AG04449 (cell line): ENCODE measurements around the gene KHNYN.
"Not testable (repeated sequence)": the region's sequence is repeated elsewhere in the genome, so short reads cannot be mapped to it uniquely, and the experiment has no call there.

Experiments
- CTCF ChIA-PET: fragments of 350-600 bp; formaldehyde crosslinking; extraction: SDS; loops from one replicate; lab custom pipeline; 2021; ENCODE audit warnings: antibody characterized with exemption; lab: Yijun Ruan, JAX
- POLR2A ChIA-PET: fragments of 400-600, 350-600 bp; formaldehyde crosslinking; extraction: SDS; loops from one replicate; lab custom pipeline; 2020; ENCODE audit warnings: antibody characterized with exemption, inconsistent platforms; lab: Yijun Ruan, JAX
- DNase-seq: peaks from one replicate; pipeline ENCODE4 v3.0.0-alpha.2; 2010; ENCODE audit warnings: low read depth, low spot score
- H3K4me3 ChIP-seq: 2 replicates; pipeline ENCODE4 v1.5.1; 2011; ENCODE audit warnings: low read depth, mild to moderate bottlenecking, control low read depth, low read length
- CTCF ChIP-seq: IDR thresholded peaks from one replicate; pipeline ENCODE4 v1.5.1; 2011; ENCODE audit warnings: mild to moderate bottlenecking, moderate library complexity, low read length, control low read depth, inconsistent platforms; ENCODE audit not compliant: insufficient read depth; ENCODE audit errors: missing control alignments

Gene KHNYN

GRCh38 chr14:24465805-24466204 is 36.1 kb downstream of the KHNYN start:
- ChIA-PET CTCF (no interaction called here), POLR2A (no interaction called here)
- TF ChIP-seq CTCF = no peak

GRCh38 chr14:24470450-24470849 is 40.7 kb downstream of the KHNYN start:
- H3K4me3 ChIP-seq, CTCF ChIA-PET, POLR2A ChIA-PET, DNase-seq: not testable (repeated sequence)

More at GRCh38 chr14:24465805-24466204, 36.1 kb downstream of the KHNYN start:
- H3K4me3 ChIP-seq = no peak overlapping the region
- DNase-seq = no peak

- POLR2A ChIA-PET = no interaction called here
- H3K4me3 ChIP-seq = no peak overlapping the region
- CTCF ChIA-PET = no interaction called here
- TF ChIP-seq CTCF = no peak
- DNase-seq = no peak
Observed at GRCh38 chr14:24473211-24473610, 43.5 kb downstream of the KHNYN start.

- no peak for DNase-seq
- no peak for TF ChIP-seq CTCF
- CTCF ChIA-PET = no interaction called here
- POLR2A ChIA-PET = no interaction called here
- H3K4me3 ChIP-seq = no peak overlapping the region
Observed at GRCh38 chr14:24475261-24475660, 45.5 kb downstream of the KHNYN start.

GRCh38 chr14:24479999-24480398 is 50.2 kb downstream of the KHNYN start:
- CTCF ChIA-PET, H3K4me3 ChIP-seq, DNase-seq, POLR2A ChIA-PET: not testable (repeated sequence)

GRCh38 chr14:24481622-24482324 is 52.0 kb downstream of the KHNYN start:
- DNase-seq = no peak
- H3K4me3 ChIP-seq = no peak overlapping the region
- ChIA-PET CTCF (interaction anchor here (1.0 to 1.3 kb wide), 2 partner anchors 9 to 20 kb away, joined by 3 read pairs; no protein-coding TSS in a partner anchor), POLR2A (no interaction called here)
- TF ChIP-seq CTCF = peak; percentile 60

- CTCF ChIA-PET = interaction anchor here (1.0 kb wide), 1 partner anchor 19 kb away, joined by 3 read pairs; no protein-coding TSS in a partner anchor
- POLR2A ChIA-PET, H3K4me3 ChIP-seq, DNase-seq: not testable (repeated sequence)
Observed at GRCh38 chr14:24482699-24483303, 53.0 kb downstream of the KHNYN start.
